Thymus (tissue), 11 donors: ENCODE data around the gene ASTN2. TPM values are rescaled to one million over a fixed set of nuclear protein-coding genes. Genes with fewer than 3 reads are reported as not detected.
A peak's percentile ranks its signal among the peaks of the same experiment; 100 is the strongest.

Experiments
- DNase-seq, 9 donors: peaks; one replicate each; pipeline ENCODE4 v3.0.0-alpha.2; 2013; ENCODE audit warnings: low spot score in 9 of 9, low read depth in 6 of 9, missing footprints in 1 of 9
- H3K27ac ChIP-seq, 2 donors: one replicate each; pipeline ENCODE4 v1.5.1; 2013; ENCODE audit warnings: control low read depth in 1 of 2, low read depth in 1 of 2, low read length in 1 of 2, mild to moderate bottlenecking in 1 of 2, moderate library complexity in 1 of 2
- H3K27me3 ChIP-seq, 2 donors: one replicate each; pipeline ENCODE4 v1.5.1; 2013; ENCODE audit warnings: low read length in 1 of 2; ENCODE audit not compliant: control insufficient read depth in 2 of 2, insufficient read depth in 1 of 2
- H3K36me3 ChIP-seq, 2 donors: one replicate each; pipeline ENCODE4 v1.5.1; 2013; ENCODE audit warnings: low read length in 1 of 2, mild to moderate bottlenecking in 1 of 2, moderate library complexity in 1 of 2; ENCODE audit not compliant: control insufficient read depth in 2 of 2, insufficient read depth in 2 of 2
- H3K4me1 ChIP-seq, 2 donors: one replicate each; pipeline ENCODE4 v1.5.1; 2013; ENCODE audit warnings: low read length in 2 of 2; ENCODE audit not compliant: control insufficient read depth in 2 of 2, insufficient read depth in 2 of 2
- H3K4me3 ChIP-seq, 2 donors: one replicate each; pipeline ENCODE4 v1.5.1; 2013; ENCODE audit warnings: low read length in 2 of 2, control low read depth in 1 of 2, mild to moderate bottlenecking in 1 of 2
- H3K9me3 ChIP-seq, 2 donors: one replicate each; pipeline ENCODE4 v1.5.1; 2013; ENCODE audit warnings: low read length in 1 of 2, mild to moderate bottlenecking in 1 of 2; ENCODE audit not compliant: control insufficient read depth in 2 of 2, insufficient read depth in 1 of 2
- WGBS: extraction: QIAGEN DNeasy Blood & Tissue Kit; methylation state at CpG from one replicate; pipeline ENCODE4 v1.1.7; 2013; 5-methylcytosine and 5-hydroxymethylcytosine counted together
- polyA plus RNA-seq: library from polyadenylated mRNA; stranded (reverse); fragments of 200-250 nt; gene quantifications from one replicate; pipeline ENCODE4 v1.2.3, GENCODE V29; 2013
- total RNA-seq: library from RNA; stranded (reverse); fragments of 120-200 nt; gene quantifications from one replicate; pipeline ENCODE4 v1.2.4, GENCODE V29; 2013
- donor health status: healthy.

The ASTN2 gene
- total and polyA plus RNA-seq, 2 donors: 5.8 to 5.9 TPM

DNA sequence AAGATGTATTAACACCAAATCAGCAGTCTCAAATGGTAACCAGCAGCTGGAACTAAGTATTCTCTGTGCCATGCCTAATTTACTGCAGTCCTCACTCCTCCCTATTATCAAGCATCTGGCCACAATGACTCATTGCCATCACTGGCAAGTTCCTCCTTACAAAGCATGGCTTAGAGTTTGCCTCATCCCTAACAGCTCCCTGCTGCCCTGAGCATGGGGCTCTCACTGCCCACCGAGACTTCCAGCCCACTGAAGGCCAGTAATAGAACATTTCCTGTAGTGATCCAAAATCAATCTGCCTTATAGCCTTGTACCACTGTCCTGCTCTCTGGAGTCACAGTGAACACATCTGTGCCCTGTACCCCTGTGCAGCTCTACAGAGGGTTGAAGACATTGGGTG, 939.7 kb downstream of the ASTN2 start:
- Histone ChIP-seq H3K4me3 (no peak overlapping the region), H3K27me3 (no peaks in the 10 kb centered on the region), H3K4me1 (peaks cover 0 to 2% of the 10 kb centered on the region in 2 donors), H3K27ac (no peak overlapping the region), H3K9me3 (no peaks in the 10 kb centered on the region), H3K36me3 (no peaks in the 10 kb centered on the region)
- no peak for DNase-seq
- WGBS: 95% methylated on average over 1 of the region's 1 CpG

DNA sequence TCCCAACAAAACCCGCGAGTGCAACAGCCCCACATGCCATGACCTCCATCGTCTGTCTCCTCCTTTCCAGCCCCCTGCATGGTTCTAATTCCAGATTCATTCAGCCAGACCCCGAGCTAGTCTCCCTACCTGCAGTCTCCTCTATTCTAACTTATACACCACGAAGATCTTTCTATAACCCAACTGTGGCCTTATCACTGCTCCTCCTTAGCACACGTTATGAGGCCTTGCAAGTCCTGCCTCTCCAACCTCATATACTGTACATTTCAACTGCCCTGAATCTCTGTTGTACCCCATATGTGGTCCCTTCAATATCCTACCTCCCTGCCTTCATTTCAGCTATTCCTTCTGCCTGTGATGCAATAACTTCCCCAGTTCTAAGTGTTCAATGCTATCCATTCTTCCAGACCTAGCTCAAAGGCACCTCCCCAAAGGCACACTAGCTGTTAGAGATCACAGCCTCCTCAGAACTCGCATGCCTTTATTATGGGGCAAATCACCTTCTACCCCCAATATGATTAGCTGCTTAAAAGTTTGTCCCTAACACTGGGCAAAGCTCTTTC, 942.8 kb downstream of the ASTN2 start:
- no peak for DNase-seq
- no peaks in the 10 kb centered on the region for H3K9me3 ChIP-seq
- H3K27ac ChIP-seq: no peak overlapping the region
- H3K27me3 ChIP-seq: no peaks in the 10 kb centered on the region
- H3K4me1 ChIP-seq: peaks cover 0 to 2% of the 10 kb centered on the region in 2 donors
- H3K36me3 ChIP-seq: no peaks in the 10 kb centered on the region
- WGBS: 91% methylated on average over 7 of the region's 7 CpGs
- H3K4me3 ChIP-seq: no peak overlapping the region

DNA sequence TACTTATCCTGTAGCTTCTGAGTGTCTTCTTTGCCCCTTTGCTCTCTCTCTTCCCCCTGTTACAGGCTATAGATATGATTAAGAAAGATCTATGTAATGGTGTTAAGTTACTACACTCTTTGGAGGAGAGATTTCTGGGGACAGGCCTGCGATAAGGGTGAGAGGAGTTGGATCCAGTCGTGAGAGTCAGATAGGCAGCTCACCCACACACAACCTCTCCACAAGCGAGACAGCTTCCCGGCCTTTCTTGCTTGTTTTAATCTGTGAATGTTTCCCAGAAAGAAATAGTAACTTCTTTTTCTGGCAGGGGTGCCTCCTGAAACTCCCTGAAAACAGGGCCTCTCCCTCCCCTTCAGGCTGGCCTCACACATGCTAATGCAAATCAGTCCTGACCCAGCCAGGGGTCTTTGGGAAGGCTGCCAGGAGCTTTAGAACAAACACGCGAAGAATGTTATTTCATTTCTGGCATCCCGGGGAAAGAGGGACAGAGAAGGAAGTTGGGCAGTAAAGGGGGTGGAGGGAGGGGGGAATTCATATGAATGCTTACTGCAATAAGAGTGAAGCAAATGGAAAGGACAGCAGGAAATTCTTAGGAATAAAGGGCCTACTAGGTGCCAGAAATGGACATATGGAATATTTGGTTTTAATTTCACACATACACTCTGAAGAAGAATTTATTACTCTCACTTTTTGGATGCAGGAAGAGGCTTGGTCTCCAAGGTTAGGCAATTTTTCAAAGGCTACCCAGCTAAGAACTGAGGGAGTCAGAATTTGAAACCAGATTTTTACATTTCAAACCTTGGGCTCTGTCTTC, 943.6 kb downstream of the ASTN2 start:
- H3K4me1 ChIP-seq: no peaks in the 10 kb centered on the region
- WGBS: 65% methylated on average over 7 of the region's 7 CpGs
- no peaks in the 10 kb centered on the region for H3K27me3 ChIP-seq
- H3K36me3 ChIP-seq: no peaks in the 10 kb centered on the region
- H3K27ac ChIP-seq: peak overlapping the region in 1 of 2 donors; percentile 26
- H3K4me3 ChIP-seq: no peak overlapping the region
- no peaks in the 10 kb centered on the region for H3K9me3 ChIP-seq
- peak in 2 of 9 donors; percentile 4 to 13 for DNase-seq

DNA sequence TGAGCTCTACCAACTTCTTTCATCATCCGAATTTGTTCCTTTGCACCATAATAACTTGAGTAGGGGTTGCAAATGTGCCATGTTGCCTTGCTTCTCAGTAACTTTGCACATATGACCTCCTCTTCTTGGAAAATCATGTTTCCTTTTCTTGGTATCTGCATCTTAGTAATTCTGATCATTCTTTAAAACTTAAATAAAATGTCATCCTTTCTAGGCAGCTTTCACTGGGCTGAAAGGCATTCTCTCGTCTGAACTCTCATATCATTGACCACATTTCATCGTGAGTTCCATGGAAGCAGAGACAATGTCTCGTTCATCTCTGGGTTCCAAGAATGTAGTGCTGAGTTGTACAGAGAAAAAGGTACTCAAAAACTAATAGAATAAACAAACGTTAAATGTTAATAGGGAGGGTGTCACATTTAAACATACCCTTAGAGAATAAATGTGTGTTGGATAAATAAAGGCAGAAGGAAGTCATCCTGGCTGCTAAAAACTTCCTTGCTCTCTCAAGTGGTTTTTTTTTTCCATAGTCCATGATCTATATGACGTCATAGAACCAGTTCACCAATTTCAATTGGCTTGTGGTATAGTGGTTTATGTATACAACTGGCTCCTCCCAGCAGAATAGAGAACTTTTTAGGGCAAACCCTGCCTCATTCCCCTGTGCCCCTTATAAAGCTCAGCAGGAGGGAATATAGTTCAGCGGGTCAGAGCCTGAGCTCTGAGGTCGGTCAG, 945.9 kb downstream of the ASTN2 start:
- 89% methylated on average over 8 of the region's 8 CpGs for WGBS
- Histone ChIP-seq H3K4me3 (no peak overlapping the region), H3K36me3 (no peaks in the 10 kb centered on the region), H3K27me3 (no peaks in the 10 kb centered on the region), H3K9me3 (no peaks in the 10 kb centered on the region), H3K27ac (no peak overlapping the region), H3K4me1 (no peaks in the 10 kb centered on the region)
- DNase-seq: no peak

DNA sequence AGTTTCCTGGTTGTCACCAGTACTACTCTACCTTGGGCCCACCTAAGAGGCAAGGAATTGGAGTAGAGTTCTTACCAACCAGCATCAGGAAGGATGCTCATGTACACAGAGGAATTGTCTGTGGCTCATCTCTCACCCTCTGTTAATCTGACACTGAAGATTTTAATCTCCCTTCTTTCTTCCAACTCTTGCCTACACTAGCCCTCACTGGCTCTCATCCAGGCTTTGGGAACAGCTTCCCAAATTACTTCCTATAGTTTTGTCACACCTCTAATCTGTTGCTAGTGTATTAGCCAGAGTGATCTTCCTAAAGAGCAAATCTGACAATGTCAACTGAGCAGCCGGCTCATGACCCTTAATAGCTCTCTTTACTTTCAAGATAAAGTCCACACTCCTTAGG, 946.5 kb downstream of the ASTN2 start:
- H3K27ac ChIP-seq: no peak overlapping the region
- WGBS: 93% methylated on average over 1 of the region's 1 CpG
- DNase-seq: no peak
- no peaks in the 10 kb centered on the region for H3K9me3 ChIP-seq
- no peaks in the 10 kb centered on the region for H3K36me3 ChIP-seq
- H3K27me3 ChIP-seq: no peaks in the 10 kb centered on the region
- no peaks in the 10 kb centered on the region for H3K4me1 ChIP-seq
- H3K4me3 ChIP-seq: no peak overlapping the region

DNA sequence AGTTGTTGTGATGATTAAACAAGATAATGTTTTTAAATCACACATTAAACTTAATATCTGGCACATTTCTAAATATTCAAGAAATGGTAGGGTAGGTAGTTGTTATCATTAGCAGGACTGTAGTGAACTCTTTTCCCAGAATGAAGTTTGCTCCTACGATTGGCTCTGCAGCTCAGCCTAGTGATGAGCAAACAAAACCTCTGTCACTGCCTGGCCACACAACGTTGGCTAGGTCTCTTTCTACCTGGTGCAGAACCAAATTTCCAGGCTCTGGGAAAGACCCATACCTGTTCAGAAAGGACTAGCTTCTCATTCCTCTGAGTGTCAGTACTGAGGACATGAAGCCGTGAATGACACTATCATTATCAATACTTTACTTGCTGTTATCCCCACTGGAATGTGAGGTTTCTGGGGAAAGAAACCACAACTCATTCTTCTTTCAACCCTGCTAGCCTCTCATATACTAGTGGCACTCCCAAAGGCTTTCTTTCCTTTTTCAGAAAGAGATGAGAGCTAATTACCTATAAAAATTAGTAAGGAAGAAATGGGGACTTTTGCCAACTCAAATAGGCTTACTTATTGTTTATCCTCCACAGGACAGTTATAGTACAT, 947.0 kb downstream of the ASTN2 start:
- 88% methylated on average over 3 of the region's 3 CpGs for WGBS
- H3K4me3 ChIP-seq: no peak overlapping the region
- H3K4me1 ChIP-seq: no peaks in the 10 kb centered on the region
- H3K27me3 ChIP-seq: no peaks in the 10 kb centered on the region
- H3K9me3 ChIP-seq: no peaks in the 10 kb centered on the region
- H3K36me3 ChIP-seq: no peaks in the 10 kb centered on the region
- DNase-seq: no peak
- H3K27ac ChIP-seq: no peak overlapping the region

DNA sequence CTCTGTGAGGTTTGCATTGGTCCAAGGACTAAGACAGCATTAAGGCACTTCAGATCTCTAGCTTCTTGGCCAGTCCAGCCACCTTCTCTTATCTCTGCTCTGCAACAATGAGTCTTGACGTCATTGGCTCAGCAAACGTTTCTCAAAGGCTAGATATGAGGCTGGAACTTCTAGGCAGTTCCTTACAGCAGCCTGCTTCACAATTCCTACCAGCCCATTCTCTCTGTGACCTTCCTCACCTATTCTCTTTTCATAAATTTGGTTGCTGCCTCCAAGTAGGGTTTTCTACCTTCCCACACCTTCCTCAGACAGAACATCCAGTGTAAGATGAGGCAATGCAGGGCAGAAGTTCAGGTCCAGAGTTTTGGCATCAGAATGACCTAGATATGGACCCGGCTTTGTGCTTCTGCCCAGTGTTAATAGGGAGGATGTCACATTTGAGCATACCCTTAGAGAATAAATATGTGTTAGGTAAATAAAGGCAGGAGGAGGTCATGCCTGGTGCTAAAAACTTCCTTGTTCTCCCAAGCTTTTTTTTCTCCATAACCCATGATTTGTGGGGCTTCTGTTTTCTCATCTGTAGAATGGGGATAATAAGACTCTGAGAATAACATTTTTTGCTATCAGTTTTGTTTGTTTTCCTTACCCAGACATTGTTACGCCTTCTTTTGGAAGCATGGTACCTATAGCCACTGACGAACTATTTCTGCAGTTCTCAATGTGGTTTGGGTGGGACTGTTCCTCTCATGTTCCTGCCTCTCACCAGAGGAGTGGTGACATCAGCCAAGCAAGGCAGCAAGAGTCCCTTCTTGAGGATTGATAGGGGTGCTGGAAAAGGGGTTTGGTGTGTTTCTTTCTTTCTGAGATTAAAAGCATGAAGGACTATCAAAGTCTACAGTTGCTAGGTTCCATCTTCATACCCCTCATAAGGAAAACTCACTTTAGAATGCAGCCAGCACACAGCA, 948.3 kb downstream of the ASTN2 start:
- H3K9me3 ChIP-seq: no peaks in the 10 kb centered on the region
- no peaks in the 10 kb centered on the region for H3K36me3 ChIP-seq
- WGBS: 93% methylated on average over 5 of the region's 5 CpGs
- H3K27ac ChIP-seq: no peak overlapping the region
- no peaks in the 10 kb centered on the region for H3K27me3 ChIP-seq
- H3K4me1 ChIP-seq: no peaks in the 10 kb centered on the region
- no peak overlapping the region for H3K4me3 ChIP-seq
- DNase-seq: no peak

DNA sequence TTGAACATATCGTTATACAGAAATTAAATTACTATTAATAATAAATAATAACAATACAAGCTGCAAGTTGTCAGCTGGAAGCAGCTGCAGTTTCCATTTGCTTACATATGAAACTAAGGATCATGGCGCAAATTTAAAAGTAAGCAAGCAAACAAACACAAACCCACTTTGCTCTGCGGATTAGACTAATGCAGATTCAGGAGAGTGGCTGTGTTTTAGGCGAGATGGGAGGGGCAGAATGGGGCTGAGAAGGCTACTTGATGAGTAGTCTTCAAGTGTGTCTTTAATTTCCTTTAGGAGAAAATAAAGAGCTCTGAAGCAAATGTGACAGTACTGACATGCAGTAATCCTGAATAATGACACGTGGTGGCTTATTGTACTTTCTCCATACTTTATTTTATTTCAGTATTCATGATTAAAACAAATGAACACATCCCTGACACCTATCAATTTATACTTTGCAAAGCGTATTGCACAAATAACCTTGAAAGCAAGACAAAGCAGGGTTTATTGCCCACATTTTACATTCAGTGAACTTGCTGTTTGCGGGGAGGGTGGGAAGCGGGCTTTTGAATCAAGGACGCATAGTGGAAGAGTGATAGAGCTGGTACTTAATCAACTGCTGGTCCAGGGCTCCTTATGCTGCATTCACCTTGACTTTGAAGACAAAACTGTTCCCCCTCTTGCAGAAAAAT, 949.1 kb downstream of the ASTN2 start:
- Histone ChIP-seq H3K27me3 (no peaks in the 10 kb centered on the region), H3K4me3 (no peak overlapping the region), H3K36me3 (no peaks in the 10 kb centered on the region), H3K27ac (no peak overlapping the region), H3K4me1 (no peaks in the 10 kb centered on the region), H3K9me3 (no peaks in the 10 kb centered on the region)
- 90% methylated on average over 9 of the region's 9 CpGs for WGBS
- DNase-seq: no peak
